BE2C (cell line): ENCODE results near the gene JAK2.

ENCODE experiments used
- DNase-seq: peaks from one replicate; pipeline ENCODE4 v3.0.0-alpha.2; 2020
- H3K27me3 ChIP-seq: fragments of 250-450 bp; sonication (Bioruptor Pico); 2 replicates; pipeline ENCODE4 v1.5.1; 2020; ENCODE audit warnings: mild to moderate bottlenecking
- H3K36me3 ChIP-seq: fragments of 250-450 bp; sonication (Bioruptor Pico); 2 replicates; pipeline ENCODE4 v1.5.1; 2020; ENCODE audit warnings: mild to moderate bottlenecking
- H3K4me1 ChIP-seq: fragments of 250-450 bp; sonication (Bioruptor Pico); 2 replicates; pipeline ENCODE4 v1.5.1; 2020
- H3K4me3 ChIP-seq: 2 replicates; pipeline ENCODE4 v1.5.1; 2011; ENCODE audit warnings: low read depth, low read length
- H3K9me3 ChIP-seq: fragments of 250-450 bp; sonication (Bioruptor Pico); 2 replicates; pipeline ENCODE4 v1.5.1; 2020
- TF ChIP-seq, protein P1 (sequence below): IDR thresholded peaks from 2 replicates; pipeline ENCODE4 v1.5.1; 2012; ENCODE audit warnings: mild to moderate bottlenecking, low read depth, low read length

JAK2 gene

DNA sequence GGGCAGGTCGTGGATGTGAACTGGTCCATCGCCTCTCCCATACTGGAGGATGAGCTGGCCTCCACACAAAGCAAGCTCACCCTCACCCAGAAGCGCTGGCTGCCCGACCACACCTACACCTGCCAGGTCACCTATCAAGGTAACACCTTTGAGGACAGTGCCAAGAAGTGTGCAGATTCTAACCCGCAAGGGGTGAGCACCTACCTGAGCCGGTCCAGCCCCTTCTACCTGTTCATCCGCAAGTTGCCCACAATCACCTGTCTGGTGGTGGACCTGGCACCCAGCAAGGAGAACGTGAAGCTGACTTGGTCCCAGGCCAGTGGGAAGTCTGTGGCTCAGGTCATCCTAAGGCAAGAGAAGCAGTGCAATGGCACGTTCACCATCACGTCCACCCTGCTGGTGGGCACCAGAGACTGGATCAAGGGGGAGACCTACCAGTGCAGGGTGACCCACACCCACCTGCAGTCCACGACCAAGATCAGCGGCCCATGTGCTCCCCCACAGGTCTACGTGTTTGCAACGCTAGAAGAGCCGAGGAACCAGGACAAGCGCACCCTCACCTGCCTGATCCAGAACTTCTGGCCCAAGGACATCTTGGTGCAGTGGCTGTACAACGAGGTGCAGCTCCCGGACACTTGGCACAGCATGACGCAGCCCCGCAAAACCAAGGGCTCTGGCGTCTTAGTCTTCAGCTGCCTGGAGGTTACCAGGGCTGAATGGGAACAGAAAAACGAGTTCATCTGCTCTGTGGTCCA, 129.1 kb downstream of the JAK2 start:
- Histone ChIP-seq H3K36me3 (no peaks in the 10 kb centered on the region), H3K27me3 (no peaks in the 10 kb centered on the region), H3K9me3 (no peaks in the 10 kb centered on the region; the same call in 1 of the 2 replicates), H3K4me3 (no peak overlapping the region), H3K4me1 (no peaks in the 10 kb centered on the region)
- TF ChIP-seq, protein P1, sequence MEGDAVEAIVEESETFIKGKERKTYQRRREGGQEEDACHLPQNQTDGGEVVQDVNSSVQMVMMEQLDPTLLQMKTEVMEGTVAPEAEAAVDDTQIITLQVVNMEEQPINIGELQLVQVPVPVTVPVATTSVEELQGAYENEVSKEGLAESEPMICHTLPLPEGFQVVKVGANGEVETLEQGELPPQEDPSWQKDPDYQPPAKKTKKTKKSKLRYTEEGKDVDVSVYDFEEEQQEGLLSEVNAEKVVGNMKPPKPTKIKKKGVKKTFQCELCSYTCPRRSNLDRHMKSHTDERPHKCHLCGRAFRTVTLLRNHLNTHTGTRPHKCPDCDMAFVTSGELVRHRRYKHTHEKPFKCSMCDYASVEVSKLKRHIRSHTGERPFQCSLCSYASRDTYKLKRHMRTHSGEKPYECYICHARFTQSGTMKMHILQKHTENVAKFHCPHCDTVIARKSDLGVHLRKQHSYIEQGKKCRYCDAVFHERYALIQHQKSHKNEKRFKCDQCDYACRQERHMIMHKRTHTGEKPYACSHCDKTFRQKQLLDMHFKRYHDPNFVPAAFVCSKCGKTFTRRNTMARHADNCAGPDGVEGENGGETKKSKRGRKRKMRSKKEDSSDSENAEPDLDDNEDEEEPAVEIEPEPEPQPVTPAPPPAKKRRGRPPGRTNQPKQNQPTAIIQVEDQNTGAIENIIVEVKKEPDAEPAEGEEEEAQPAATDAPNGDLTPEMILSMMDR, result no peak
- DNase-seq, result no peak

DNA sequence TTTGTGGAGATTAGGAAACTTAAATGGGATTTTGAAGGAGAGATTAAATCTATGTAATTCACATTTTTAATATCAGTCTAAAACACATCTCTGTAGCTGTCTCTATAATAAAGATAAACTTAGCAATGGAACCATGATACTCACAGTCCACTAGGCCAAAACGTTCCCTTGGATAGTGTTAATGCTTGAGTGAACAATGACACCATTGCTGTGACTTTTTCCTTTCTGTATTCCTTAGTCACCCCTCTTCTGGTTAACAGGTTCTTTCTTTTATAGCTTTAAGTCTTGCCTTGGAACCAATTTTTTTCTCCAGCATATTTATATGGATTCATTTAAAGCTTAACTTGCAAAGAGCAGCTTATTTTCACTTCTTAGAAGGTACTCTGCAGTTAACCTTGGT, 137.0 kb downstream of the JAK2 start:
- H3K36me3 ChIP-seq, result no peaks in the 10 kb centered on the region
- H3K4me3 ChIP-seq, result no peak overlapping the region
- DNase-seq, result no peak
- TF ChIP-seq, protein P1, result no peak
- H3K27me3 ChIP-seq, result no peaks in the 10 kb centered on the region
- no peaks in the 10 kb centered on the region for H3K9me3 ChIP-seq
- H3K4me1 ChIP-seq, result no peaks in the 10 kb centered on the region

DNA sequence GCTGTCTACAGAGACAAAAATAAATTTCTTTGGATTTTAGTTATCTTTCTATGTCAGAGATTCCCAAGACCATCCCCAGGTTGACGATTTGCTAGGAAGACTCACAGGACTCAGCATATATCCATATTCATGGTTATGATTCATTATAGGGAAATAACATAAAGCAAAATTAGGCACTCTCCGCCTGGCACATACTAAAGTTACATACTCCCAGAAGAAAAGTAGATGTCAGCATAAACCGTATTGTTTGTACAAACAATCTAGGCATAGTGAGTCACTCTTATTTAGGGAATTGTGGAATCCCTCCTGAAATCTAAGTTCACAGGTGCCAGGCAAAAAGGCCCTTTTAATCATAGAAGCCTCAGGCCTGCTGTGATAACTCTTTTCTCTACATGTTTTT, 137.4 kb downstream of the JAK2 start:
- TF ChIP-seq, protein P1, result no peak
- H3K36me3 ChIP-seq, result no peaks in the 10 kb centered on the region
- no peaks in the 10 kb centered on the region for H3K4me1 ChIP-seq
- no peak for DNase-seq
- no peak overlapping the region for H3K4me3 ChIP-seq
- H3K9me3 ChIP-seq, result no peaks in the 10 kb centered on the region
- H3K27me3 ChIP-seq, result no peaks in the 10 kb centered on the region

DNA sequence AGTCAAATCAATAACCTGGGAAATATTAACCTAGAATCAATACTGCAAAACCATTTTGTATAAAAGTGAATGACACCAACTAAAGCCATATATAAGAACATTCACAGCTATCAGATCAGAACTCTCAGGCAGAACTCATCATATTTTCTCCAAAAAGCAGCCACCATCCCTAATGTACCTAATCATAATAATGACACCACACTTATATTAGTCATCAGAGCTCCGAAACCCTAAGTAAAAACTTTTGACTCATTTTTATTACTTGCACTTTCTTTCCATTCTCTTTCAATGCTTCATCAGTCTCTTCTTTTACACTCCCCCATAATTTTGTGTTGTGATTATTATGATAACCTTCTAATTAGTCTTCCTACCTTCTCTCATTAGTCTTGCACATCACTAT, 155.1 kb downstream of the JAK2 start:
- H3K4me3 ChIP-seq, result no peak overlapping the region
- no peaks in the 10 kb centered on the region for H3K27me3 ChIP-seq
- no peaks in the 10 kb centered on the region for H3K4me1 ChIP-seq
- DNase-seq, result no peak
- no peaks in the 10 kb centered on the region for H3K9me3 ChIP-seq
- TF ChIP-seq, protein P1, result no peak
- no peaks in the 10 kb centered on the region for H3K36me3 ChIP-seq

DNA sequence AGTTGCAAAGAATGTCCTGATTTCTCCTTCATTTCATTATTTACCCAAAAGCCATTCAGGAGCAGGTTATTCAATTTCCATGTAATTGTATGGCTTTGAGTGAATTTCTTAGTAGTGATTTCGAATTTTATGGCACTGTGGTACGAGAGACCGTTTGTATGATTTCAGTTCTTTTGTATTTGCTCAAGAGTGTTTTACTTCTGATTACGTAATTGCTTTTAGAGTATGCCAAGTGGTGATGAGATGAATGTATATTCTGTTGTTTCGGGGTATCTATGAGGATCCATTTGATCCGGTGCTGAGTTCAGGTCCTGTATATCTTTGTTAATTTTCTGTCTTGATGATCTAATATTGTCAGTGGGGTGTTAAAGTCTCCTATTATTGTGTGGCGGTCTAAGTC, 159.1 kb downstream of the JAK2 start:
- DNase-seq, result no peak
- TF ChIP-seq, protein P1, result no peak

DNA sequence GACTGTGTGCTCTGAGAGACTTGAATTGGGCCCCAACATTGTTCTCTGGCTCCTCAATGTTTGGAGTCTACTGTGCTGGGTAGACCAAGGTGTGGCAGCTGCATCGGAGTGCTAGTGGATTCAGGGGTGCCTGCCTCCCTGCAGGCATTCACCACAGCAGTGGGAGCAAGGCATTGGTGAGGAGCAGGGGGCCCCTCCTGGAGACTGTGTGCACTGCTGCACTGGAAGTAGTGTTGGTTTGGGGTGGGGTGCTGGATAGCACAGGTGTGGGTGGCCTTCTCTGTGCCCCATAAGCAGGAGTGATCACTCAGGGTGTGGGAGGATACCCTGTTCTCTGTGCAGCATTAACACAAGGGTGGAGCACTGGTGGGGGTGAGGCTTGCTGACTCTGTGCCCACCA, 161.2 kb downstream of the JAK2 start:
- TF ChIP-seq, protein P1, result no peak
- no peaks in the 10 kb centered on the region for H3K9me3 ChIP-seq
- no peaks in the 10 kb centered on the region for H3K27me3 ChIP-seq
- no peak overlapping the region for H3K4me3 ChIP-seq
- no peak for DNase-seq
- no peaks in the 10 kb centered on the region for H3K36me3 ChIP-seq
- no peaks in the 10 kb centered on the region for H3K4me1 ChIP-seq

More for the DNA sequence above, 159.1 kb downstream of the JAK2 start:
- no peaks in the 10 kb centered on the region for H3K9me3 ChIP-seq
- H3K4me3 ChIP-seq, result no peak overlapping the region
- H3K36me3 ChIP-seq, result no peaks in the 10 kb centered on the region
- no peaks in the 10 kb centered on the region for H3K4me1 ChIP-seq
- H3K27me3 ChIP-seq, result no peaks in the 10 kb centered on the region
